Measurements from ENCODE around the gene DPRX. TPM values are rescaled to one million over a fixed set of nuclear protein-coding genes. Genes with fewer than 3 reads are reported as not detected.

The DPRX gene
- total and polyA plus RNA-seq, 8 donors = 1.5 TPM; not detected in 7

DNA sequence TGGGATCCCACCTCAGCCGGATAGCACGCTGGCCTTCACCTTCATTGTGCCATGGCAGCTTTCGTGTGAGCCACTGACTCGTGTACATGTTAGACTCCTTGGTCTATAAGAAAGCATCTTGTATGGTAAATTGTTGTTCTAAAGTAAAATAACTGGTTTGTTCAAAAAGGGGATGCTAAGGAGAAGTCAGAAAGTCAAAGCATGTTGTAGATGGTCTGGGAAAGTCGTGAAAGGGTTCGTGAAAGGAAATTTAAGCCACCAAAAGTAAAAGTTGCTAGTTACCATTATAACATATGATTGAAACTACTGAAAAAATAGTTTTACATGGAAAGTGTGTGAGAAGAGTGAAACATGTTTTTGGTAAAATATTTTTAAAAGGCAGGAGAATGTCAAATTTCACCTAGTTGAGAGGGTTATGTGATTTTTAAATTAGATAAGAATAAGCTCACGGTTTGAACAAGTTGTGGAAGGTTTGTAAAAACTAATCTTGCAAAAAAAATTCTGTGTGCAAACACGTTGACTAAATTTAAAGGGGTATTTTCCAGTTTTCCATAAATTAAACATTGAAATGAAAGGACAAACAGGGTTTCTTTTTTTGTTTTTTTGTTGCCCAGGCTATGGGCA lies 23.4 kb downstream of the DPRX start:
- intact Hi-C loops (cut with DNase I; ENCODE audit: low total_unique reads) = no loop called here

DNA sequence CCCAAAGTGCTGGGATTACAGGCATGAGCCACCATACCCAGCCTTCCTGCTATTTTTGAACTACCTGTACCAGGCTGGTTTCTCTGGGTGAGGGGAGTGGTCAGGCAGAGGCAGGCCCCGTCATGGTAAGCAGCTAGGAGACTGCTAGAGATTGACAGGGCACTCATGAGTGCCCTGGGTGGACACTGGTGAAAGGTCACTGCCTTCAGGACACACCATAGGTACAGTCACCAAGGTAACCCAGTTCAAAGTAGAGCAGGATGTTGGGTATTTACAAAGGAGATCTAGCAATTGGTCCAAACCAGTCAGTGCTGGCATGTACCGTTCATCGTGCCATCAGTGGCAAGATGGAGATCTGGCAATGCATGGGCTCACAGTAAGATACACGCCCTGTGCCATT lies 25.5 kb downstream of the DPRX start:
- WGBS, 5 donors = 76 to 88% (median 81%) methylated on average over 4 of the region's 4 CpGs
- intact Hi-C loops (cut with DNase I; ENCODE audit: low total_unique reads) = no loop called here

More for the DNA sequence above, 23.4 kb downstream of the DPRX start:
- H3K4me1 ChIP-seq = no peaks in the 10 kb centered on the region
- H3K27me3 ChIP-seq = no peaks in the 10 kb centered on the region
- no peak for TF ChIP-seq POLR2A (IDR thresholded peaks at IDR 0.05)
- TF ChIP-seq EP300 (IDR thresholded peaks at IDR 0.05) = no peak
- no peak for TF ChIP-seq POLR2AphosphoS5 (IDR thresholded peaks at IDR 0.05)
- no peak overlapping the region for H3K4me3 ChIP-seq
- no peak for DNase-seq
- H3K36me3 ChIP-seq = no peaks in the 10 kb centered on the region
- no peak overlapping the region for H3K27ac ChIP-seq
- WGBS, 5 donors = 71 to 84% (median 81%) methylated on average over 8 of the region's 8 CpGs
- H3K9me3 ChIP-seq = peaks cover 0 to 62% (median 35%) of the 10 kb centered on the region in 4 donors

GRCh38 chr19:53657778-53658177 lies 26.0 kb downstream of the DPRX start:
- peaks cover 0 to 3% (median 0%) of the 10 kb centered on the region in 3 donors for H3K27me3 ChIP-seq
- H3K36me3 ChIP-seq = no peaks in the 10 kb centered on the region
- TF ChIP-seq POLR2A (IDR thresholded peaks at IDR 0.05) (no peak), POLR2AphosphoS5 (IDR thresholded peaks at IDR 0.05) (no peak), EP300 (IDR thresholded peaks at IDR 0.05) (no peak), CTCF (IDR thresholded peaks at IDR 0.05) (no peak)
- H3K4me1 ChIP-seq = no peaks in the 10 kb centered on the region
- H3K4me3 ChIP-seq = no peak overlapping the region
- DNase-seq = no peak
- H3K9me3 ChIP-seq = peaks cover 0 to 53% (median 23%) of the 10 kb centered on the region in 4 donors
- intact Hi-C loops (cut with DNase I; ENCODE audit: low total_unique reads) = no loop called here
- H3K27ac ChIP-seq = no peak overlapping the region
- 69 to 84% (median 71%) methylated on average over 7 of the region's 7 CpGs for WGBS, 5 donors

More for the DNA sequence above, 25.5 kb downstream of the DPRX start:
- Histone ChIP-seq H3K27me3 (peaks cover 0 to 3% (median 0%) of the 10 kb centered on the region in 3 donors), H3K27ac (no peak overlapping the region), H3K4me3 (no peak overlapping the region), H3K36me3 (no peaks in the 10 kb centered on the region), H3K9me3 (peaks cover 0 to 54% (median 24%) of the 10 kb centered on the region in 4 donors), H3K4me1 (no peaks in the 10 kb centered on the region)
- no peak for DNase-seq
- no peak for TF ChIP-seq CTCF (IDR thresholded peaks at IDR 0.05)
- TF ChIP-seq EP300 (IDR thresholded peaks at IDR 0.05) = no peak
- TF ChIP-seq POLR2A (IDR thresholded peaks at IDR 0.05) = no peak
- no peak for TF ChIP-seq POLR2AphosphoS5 (IDR thresholded peaks at IDR 0.05)

DNA sequence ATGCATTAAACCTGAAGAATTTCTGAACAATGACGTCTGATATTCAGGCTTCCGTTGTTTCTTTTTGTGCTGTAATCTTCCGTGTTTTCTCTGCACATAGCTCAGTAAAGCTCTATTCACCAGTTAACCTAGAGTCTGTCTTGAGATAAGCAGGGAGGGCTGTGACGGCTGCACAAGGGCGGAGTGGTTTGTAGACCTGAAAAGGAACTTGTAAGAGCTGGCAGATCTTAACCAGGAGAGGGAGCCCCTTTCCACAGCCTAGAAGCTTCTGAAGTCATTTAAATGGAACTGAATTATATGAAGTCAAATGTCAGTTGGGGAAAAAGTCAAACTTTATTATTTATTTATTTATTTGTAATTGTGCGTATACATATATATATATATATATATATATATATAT lies 27.5 kb downstream of the DPRX start:
- Histone ChIP-seq H3K36me3 (no peaks in the 10 kb centered on the region), H3K9me3 (peaks cover 0 to 60% (median 21%) of the 10 kb centered on the region in 4 donors), H3K4me1 (no peaks in the 10 kb centered on the region), H3K27me3 (peaks cover 0 to 3% (median 0%) of the 10 kb centered on the region in 3 donors), H3K27ac (no peak overlapping the region), H3K4me3 (no peak overlapping the region)
- WGBS, 5 donors = 15 to 20% (median 18%) methylated on average over 6 of the region's 6 CpGs
- peak in 1 of 2 donors; percentile 88 for DNase-seq
- intact Hi-C loops (cut with DNase I; ENCODE audit: low total_unique reads) = no loop called here
- TF ChIP-seq CTCF (IDR thresholded peaks at IDR 0.05) (no peak), EP300 (IDR thresholded peaks at IDR 0.05) (no peak), POLR2A (IDR thresholded peaks at IDR 0.05) (no peak), POLR2AphosphoS5 (IDR thresholded peaks at IDR 0.05) (no peak)

GRCh38 chr19:53660584-53660983 lies 28.8 kb downstream of the DPRX start:
- Histone ChIP-seq H3K4me1 (no peaks in the 10 kb centered on the region), H3K9me3 (peaks cover 0 to 56% (median 15%) of the 10 kb centered on the region in 4 donors), H3K27me3 (peaks cover 0 to 3% (median 0%) of the 10 kb centered on the region in 3 donors), H3K36me3 (no peaks in the 10 kb centered on the region), H3K4me3 (no peak overlapping the region), H3K27ac (no peak overlapping the region)
- intact Hi-C loops (cut with DNase I; ENCODE audit: low total_unique reads) = no loop called here
- no peak for DNase-seq
- TF ChIP-seq POLR2A (IDR thresholded peaks at IDR 0.05) = no peak
- no peak for TF ChIP-seq POLR2AphosphoS5 (IDR thresholded peaks at IDR 0.05)
- no peak for TF ChIP-seq EP300 (IDR thresholded peaks at IDR 0.05)
- no peak for TF ChIP-seq CTCF (IDR thresholded peaks at IDR 0.05)
- WGBS, 5 donors = 76 to 81% (median 78%) methylated on average over 4 of the region's 4 CpGs
